Upper lobe of left lung (tissue), 4 donors: ENCODE measurements around the gene VAMP2.

Experiments used
- CTCF ChIP-seq, 6 experiments: fragments of 450-650 bp in 4 of 6; fragments of 200-600 bp in 2 of 6; sonication (generic) in 2 of 6; IDR thresholded peaks; one replicate each; pipeline ENCODE4 v1.5.1; 2016 to 2019; ENCODE audit warnings: antibody characterized with exemption in 6 of 6
- EP300 ChIP-seq, 4 donors: sonication (generic); formaldehyde crosslinking; IDR thresholded peaks; one replicate each; pipeline ENCODE4 v1.5.1; 2017; ENCODE audit warnings: antibody characterized with exemption in 4 of 4, control low read depth in 2 of 4
- POLR2A ChIP-seq, 4 donors: fragments of 450-650 bp; IDR thresholded peaks; one replicate each; pipeline ENCODE4 v1.5.1; 2016 to 2017; ENCODE audit warnings: antibody characterized with exemption in 4 of 4, mild to moderate bottlenecking in 2 of 4
- POLR2AphosphoS5 ChIP-seq, 2 donors: sonication (generic); formaldehyde crosslinking; IDR thresholded peaks; one replicate each; pipeline ENCODE4 v1.5.1; 2017; ENCODE audit warnings: antibody characterized with exemption in 2 of 2

GRCh38 chr17:8126491-8127066, 36.2 kb downstream of the VAMP2 start:
- TF ChIP-seq CTCF (IDR thresholded peaks at IDR 0.05) (no peak), POLR2A (IDR thresholded peaks at IDR 0.05) (no peak), POLR2AphosphoS5 (IDR thresholded peaks at IDR 0.05) (no peak), EP300 (IDR thresholded peaks at IDR 0.05) (no peak)
